GM19467 (cell line): ENCODE measurements around the gene SLC25A38.
A peak's percentile ranks its signal among the peaks of the same experiment; 100 is the strongest.

Experiments
- ATAC-seq: cut with Tn5 transposase; IDR thresholded peaks from one replicate; pipeline ENCODE4 v1.9.1; 2021; ENCODE audit warnings: mild to moderate bottlenecking, moderate library complexity; ENCODE audit not compliant: unreplicated experiment

The SLC25A38 gene

GRCh38 chr3:39376959-39377634, 6.1 kb upstream of the SLC25A38 start:
- no peak for ATAC-seq

GRCh38 chr3:39378088-39378487, 5.1 kb upstream of the SLC25A38 start:
- peak; percentile 53 for ATAC-seq

DNA sequence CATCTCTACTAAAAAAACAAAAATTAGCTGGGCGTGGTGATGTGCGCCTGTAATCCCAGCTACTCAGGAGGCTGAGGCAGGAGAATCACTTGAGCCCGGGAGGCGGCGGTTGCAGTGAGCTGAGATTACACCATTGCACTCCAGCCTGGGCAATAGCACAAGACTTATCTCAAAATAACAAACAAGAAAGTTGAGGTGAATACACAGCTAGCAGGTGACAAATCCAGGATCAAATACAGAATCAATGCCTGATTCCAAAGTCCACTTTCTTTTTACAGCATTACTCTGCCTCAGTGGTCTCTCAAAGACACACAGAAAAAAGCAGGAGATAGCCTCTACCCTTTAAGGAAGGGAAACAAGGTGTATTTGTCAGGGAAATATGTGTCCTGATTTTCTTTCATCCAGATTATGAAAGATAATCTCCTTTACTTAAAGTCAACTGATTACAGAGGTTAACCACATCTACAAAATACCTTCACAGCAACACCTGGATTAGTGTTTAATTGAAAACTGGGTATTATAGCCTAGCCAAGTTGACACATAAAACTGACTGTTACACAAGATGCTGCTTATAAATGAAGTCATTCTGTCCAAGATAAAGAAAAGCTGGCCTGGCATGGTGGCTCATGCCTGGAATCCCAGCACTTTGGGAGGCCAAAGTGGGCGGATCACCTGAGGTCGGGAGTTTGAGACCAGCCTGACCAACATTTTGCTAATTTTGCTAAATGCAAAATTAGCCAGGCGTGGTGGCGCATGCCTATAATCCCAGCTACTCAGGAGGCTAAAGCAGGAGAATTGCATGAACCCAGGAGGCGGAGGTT, 4.0 kb upstream of the SLC25A38 start:
- no peak for ATAC-seq

DNA sequence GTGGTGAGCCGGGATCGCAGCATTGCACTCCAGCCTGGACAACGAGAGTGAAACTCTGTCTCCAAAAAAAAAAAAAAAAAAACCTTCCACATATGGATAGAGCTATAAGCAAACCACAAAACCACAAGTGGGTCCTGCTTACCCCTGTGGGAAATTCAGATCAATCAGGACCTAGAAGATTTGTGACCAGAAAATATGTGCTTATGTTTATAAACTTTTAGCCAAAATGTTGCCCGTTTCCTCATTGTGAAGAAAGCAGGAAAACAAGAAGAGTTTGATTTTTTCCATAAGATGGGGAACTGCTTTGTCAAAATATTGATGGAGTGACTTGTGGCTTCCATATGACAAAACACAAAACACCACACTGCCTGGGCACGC, 3.4 kb upstream of the SLC25A38 start:
- ATAC-seq: no peak

DNA sequence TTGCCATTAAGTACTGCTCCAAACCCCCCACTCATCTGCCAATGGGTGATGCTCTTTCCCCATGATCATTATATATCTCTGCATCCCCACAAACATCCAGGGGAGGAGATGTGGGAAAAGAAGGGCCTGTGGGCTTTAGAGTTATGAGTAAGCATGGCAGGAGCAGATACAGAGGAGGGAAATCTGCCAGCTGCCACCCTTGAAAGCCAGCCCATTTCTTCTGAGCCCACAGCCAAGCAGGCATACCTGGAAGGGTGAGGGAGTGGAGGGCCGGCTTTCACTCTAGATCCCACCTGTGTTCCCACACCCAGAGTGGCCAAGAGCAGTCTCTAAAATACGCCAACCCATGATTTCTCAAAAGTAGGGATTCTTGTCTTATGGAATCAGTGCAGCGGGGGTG, 1.7 kb upstream of the SLC25A38 start:
- ATAC-seq: no peak

GRCh38 chr3:39383881-39384664, 903 bp downstream of the SLC25A38 start:
- peak; percentile 77 for ATAC-seq

DNA sequence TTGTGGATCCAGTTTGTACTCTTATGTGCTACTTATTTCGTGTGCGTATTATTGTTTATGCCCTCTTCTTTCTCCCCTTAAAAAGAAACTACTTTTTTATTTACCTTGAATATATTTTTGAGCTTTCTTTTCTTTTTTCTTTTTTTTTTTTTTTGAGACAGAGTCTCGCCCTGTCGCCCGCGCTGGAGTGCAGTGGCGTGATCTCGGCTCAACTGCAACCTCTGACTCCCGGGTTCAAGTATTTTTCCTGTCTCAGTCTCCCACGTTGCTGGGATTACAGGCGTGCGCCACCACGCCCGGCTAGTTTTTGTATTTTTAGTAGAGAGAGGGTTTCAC, 1.5 kb downstream of the SLC25A38 start:
- ATAC-seq: no peak

- ATAC-seq: no peak
Observed at GRCh38 chr3:39385456-39386090, 2.4 kb downstream of the SLC25A38 start.

GRCh38 chr3:39386318-39386717, 3.1 kb downstream of the SLC25A38 start:
- ATAC-seq: no peak

GRCh38 chr3:39387411-39387975, 4.3 kb downstream of the SLC25A38 start:
- no peak for ATAC-seq

GRCh38 chr3:39388153-39388552, 5.0 kb downstream of the SLC25A38 start:
- ATAC-seq: no peak

DNA sequence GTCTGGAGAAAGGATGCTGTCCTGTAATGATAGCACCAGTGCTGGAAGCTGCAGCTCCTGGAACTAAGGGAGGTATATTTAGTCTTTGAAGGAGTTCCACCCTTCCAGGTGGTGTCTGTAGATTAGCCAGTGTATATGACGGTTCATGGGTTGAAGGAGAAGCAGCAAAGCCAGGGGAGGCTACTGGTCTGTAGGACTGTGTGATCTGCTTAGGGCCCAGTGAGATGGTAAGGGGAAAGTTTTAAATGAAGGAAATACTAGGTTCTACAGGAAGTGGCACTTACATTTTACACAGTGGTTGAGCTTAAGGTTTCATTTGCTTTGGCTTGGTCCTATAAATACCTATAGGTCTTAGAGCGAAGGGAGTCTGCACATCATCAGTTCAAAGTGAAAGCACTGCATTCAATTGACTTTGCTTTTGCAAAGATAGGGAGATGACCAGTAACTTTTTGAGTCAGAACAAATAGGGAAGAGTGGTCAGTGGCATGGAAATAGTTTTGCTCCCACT, 5.6 kb downstream of the SLC25A38 start:
- peak; percentile 74 for ATAC-seq

DNA sequence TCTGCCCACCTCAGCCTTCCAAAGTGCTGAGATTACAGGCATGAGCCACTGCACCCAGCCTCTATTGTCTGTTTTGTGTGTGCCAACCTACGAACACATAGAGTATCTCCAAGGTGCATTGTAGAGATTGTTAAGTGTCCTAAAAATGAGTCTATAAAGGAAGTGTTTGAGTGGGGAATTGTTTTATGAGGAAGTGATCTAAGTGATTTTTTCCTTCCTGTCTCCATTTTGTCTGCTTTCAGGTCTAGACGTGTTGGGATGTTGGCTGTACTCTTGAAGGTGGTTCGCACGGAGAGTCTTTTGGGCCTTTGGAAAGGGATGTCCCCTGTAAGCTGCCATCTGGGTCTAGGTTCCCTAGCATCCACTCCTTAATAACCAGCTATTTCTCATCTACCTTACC, 7.0 kb downstream of the SLC25A38 start:
- no peak for ATAC-seq

DNA sequence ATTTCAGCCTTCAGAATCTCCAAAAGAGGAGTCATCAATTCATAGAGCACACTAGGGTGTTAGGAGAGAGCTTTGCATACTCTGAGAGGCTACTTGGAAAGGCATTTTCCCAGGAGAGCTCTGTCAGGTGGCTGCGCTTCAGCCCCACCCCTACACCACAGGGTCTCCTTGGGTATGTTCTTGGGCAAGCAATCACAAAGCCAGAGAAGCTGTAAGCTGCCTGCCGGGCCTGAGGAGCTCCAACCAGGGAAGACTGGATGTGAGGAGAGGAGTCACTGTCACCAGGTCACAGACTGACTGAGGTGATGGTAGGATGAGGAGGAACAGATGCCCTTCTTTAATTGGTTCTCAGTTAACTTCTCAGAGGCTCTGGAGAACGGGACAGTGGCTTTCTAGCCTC, 13.5 kb downstream of the SLC25A38 start:
- no peak for ATAC-seq

DNA sequence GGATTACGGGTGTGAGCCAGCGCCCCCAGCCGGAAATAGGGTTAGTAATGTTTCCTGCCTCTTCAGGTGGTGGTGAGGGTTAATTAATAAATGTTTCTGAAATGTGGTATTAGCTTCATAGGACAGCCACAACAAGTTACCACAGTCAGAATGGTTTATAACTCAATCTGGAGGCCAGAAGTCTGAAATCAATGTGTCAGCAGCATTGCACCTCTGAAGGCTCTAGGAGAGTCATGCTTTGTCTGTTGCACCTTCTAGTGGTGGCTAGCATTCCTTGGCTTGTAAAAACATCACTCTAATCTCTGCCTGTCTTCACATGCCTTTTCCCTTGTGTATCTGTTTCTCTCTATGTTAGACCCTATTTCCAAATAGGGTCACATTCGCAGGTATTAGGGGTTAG, 15.5 kb downstream of the SLC25A38 start:
- no peak for ATAC-seq

- no peak for ATAC-seq
Observed at GRCh38 chr3:39401983-39402382, 18.8 kb downstream of the SLC25A38 start.

GRCh38 chr3:39404943-39405686, 21.9 kb downstream of the SLC25A38 start:
- no peak for ATAC-seq

DNA sequence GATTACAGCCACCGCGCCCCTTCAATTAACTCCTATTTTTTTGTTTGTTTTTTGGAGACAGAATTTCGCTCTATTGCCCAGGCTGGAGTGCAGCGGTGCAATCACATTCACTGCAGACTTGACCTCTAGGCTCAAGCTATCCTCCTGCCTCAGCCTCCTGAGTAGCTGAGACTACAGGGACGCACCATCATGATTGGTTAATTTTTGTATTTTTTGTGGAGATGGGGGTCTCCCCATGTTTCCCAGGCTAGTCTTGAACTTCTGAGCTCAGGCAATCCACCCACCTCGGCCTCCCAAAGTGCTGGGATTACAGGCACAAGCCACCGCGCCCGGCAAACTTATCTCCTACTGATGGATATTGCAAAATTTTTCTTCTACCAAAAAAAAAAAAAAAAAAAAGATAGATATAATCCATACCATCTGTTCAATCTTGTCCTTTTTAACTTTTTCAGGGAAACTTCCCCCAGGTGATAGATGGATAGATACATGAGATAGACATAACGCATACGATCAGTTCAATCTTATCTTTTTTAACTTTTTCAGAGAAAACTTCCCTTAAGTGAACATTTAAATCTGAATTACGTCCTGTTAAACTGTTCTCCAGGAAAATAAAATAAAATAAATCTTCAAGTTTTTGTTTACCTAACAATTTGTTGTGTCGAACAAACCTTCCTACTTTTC, 22.7 kb downstream of the SLC25A38 start:
- no peak for ATAC-seq
